ENCODE measurements around the gene TPRKB.
A peak's percentile ranks its signal among the peaks of the same experiment; 100 is the strongest.

Gene TPRKB

GRCh38 chr2:73740767-73741166 is 3.6 kb upstream of the TPRKB start:
- no peak overlapping the region for H3K9ac ChIP-seq (ENCODE audit: low read length)
- no peaks in the 10 kb centered on the region for H4K20me1 ChIP-seq (ENCODE audit: insufficient read depth, low read length)
- no peaks in the 10 kb centered on the region for H3K9me2 ChIP-seq (replicated peaks; ENCODE audit: insufficient read depth, low read length)
- H3K79me2 ChIP-seq (ENCODE audit: low read length): peaks cover 13% of the 10 kb centered on the region
- no peak overlapping the region for H3K27ac ChIP-seq (ENCODE audit: low read length)
- no peaks in the 10 kb centered on the region for H3K9me3 ChIP-seq (replicated peaks; ENCODE audit: insufficient read depth, low read length)
- peaks cover 6% of the 10 kb centered on the region for H3F3A ChIP-seq (ENCODE audit: insufficient read depth, low read length)
- DNase-seq: no peak
- H3K4me3 ChIP-seq (ENCODE audit: low read length): no peak overlapping the region
- no peaks in the 10 kb centered on the region for H3K27me3 ChIP-seq (replicated peaks; ENCODE audit: insufficient read depth, low read length)
- H3K4me1 ChIP-seq (ENCODE audit: low read length): no peaks in the 10 kb centered on the region
- TF ChIP-seq EZH2 (optimal IDR thresholded peaks at IDR 0.05; ENCODE audit: low read depth, low read length): no peak
- TF ChIP-seq, protein P1, sequence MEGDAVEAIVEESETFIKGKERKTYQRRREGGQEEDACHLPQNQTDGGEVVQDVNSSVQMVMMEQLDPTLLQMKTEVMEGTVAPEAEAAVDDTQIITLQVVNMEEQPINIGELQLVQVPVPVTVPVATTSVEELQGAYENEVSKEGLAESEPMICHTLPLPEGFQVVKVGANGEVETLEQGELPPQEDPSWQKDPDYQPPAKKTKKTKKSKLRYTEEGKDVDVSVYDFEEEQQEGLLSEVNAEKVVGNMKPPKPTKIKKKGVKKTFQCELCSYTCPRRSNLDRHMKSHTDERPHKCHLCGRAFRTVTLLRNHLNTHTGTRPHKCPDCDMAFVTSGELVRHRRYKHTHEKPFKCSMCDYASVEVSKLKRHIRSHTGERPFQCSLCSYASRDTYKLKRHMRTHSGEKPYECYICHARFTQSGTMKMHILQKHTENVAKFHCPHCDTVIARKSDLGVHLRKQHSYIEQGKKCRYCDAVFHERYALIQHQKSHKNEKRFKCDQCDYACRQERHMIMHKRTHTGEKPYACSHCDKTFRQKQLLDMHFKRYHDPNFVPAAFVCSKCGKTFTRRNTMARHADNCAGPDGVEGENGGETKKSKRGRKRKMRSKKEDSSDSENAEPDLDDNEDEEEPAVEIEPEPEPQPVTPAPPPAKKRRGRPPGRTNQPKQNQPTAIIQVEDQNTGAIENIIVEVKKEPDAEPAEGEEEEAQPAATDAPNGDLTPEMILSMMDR (IDR thresholded peaks at IDR 0.05; ENCODE audit: low read length): no peak
- no peak for TF ChIP-seq EZH2phosphoT487 (IDR thresholded peaks at IDR 0.05; ENCODE audit: low read length)
- no peaks in the 10 kb centered on the region for H3K36me3 ChIP-seq (replicated peaks; ENCODE audit: insufficient read depth, low read length)
- H2AFZ ChIP-seq (ENCODE audit: low read length): no peak overlapping the region
- no peak overlapping the region for H3K4me2 ChIP-seq (ENCODE audit: low read depth, low read length)

GRCh38 chr2:73739101-73739500 is 2.0 kb upstream of the TPRKB start:
- H3K27ac ChIP-seq (ENCODE audit: low read length): no peak overlapping the region
- H3K27me3 ChIP-seq (replicated peaks; ENCODE audit: insufficient read depth, low read length): no peaks in the 10 kb centered on the region
- no peak overlapping the region for H3K9ac ChIP-seq (ENCODE audit: low read length)
- no peak overlapping the region for H3K4me3 ChIP-seq (ENCODE audit: low read length)
- peaks cover 19% of the 10 kb centered on the region for H3K79me2 ChIP-seq (ENCODE audit: low read length)
- H3K36me3 ChIP-seq (replicated peaks; ENCODE audit: insufficient read depth, low read length): no peaks in the 10 kb centered on the region
- H3K4me2 ChIP-seq (ENCODE audit: low read depth, low read length): no peak overlapping the region
- no peaks in the 10 kb centered on the region for H3K4me1 ChIP-seq (ENCODE audit: low read length)
- H4K20me1 ChIP-seq (ENCODE audit: insufficient read depth, low read length): no peaks in the 10 kb centered on the region
- H3K9me2 ChIP-seq (replicated peaks; ENCODE audit: insufficient read depth, low read length): no peaks in the 10 kb centered on the region
- H3K9me3 ChIP-seq (replicated peaks; ENCODE audit: insufficient read depth, low read length): no peaks in the 10 kb centered on the region
- no peak for DNase-seq
- TF ChIP-seq EZH2 (optimal IDR thresholded peaks at IDR 0.05; ENCODE audit: low read depth, low read length) (no peak), EZH2phosphoT487 (IDR thresholded peaks at IDR 0.05; ENCODE audit: low read length) (no peak)
- no peak overlapping the region for H2AFZ ChIP-seq (ENCODE audit: low read length)
- peaks cover 6% of the 10 kb centered on the region for H3F3A ChIP-seq (ENCODE audit: insufficient read depth, low read length)

GRCh38 chr2:73736378-73736777 is 767 bp downstream of the TPRKB start:
- peaks cover 19% of the 10 kb centered on the region for H3K79me2 ChIP-seq (ENCODE audit: low read length)
- H3K4me3 ChIP-seq (ENCODE audit: low read length): peak overlapping the region; percentile 76
- H3K4me1 ChIP-seq (ENCODE audit: low read length): no peaks in the 10 kb centered on the region
- H3K36me3 ChIP-seq (replicated peaks; ENCODE audit: insufficient read depth, low read length): peaks cover 6% of the 10 kb centered on the region; the same call in 1 of the 2 replicates
- no peak for DNase-seq
- peak overlapping the region; percentile 56 for H3K9ac ChIP-seq (ENCODE audit: low read length)
- H4K20me1 ChIP-seq (ENCODE audit: insufficient read depth, low read length): no peaks in the 10 kb centered on the region
- H3K27ac ChIP-seq (ENCODE audit: low read length): peak overlapping the region; percentile 40; the same call in 1 of the 2 replicates
- no peaks in the 10 kb centered on the region for H3K9me2 ChIP-seq (replicated peaks; ENCODE audit: insufficient read depth, low read length)
- H3F3A ChIP-seq (ENCODE audit: insufficient read depth, low read length): peaks cover 6% of the 10 kb centered on the region
- TF ChIP-seq EZH2 (optimal IDR thresholded peaks at IDR 0.05; ENCODE audit: low read depth, low read length) (no peak), EZH2phosphoT487 (IDR thresholded peaks at IDR 0.05; ENCODE audit: low read length) (no peak)
- TF ChIP-seq, protein P1 (IDR thresholded peaks at IDR 0.05; ENCODE audit: low read length): no peak
- H3K9me3 ChIP-seq (replicated peaks; ENCODE audit: insufficient read depth, low read length): no peaks in the 10 kb centered on the region
- H3K27me3 ChIP-seq (replicated peaks; ENCODE audit: insufficient read depth, low read length): no peaks in the 10 kb centered on the region
- H3K4me2 ChIP-seq (ENCODE audit: low read depth, low read length): peak overlapping the region; percentile 87
- peak overlapping the region; percentile 84 for H2AFZ ChIP-seq (ENCODE audit: low read length)

DNA sequence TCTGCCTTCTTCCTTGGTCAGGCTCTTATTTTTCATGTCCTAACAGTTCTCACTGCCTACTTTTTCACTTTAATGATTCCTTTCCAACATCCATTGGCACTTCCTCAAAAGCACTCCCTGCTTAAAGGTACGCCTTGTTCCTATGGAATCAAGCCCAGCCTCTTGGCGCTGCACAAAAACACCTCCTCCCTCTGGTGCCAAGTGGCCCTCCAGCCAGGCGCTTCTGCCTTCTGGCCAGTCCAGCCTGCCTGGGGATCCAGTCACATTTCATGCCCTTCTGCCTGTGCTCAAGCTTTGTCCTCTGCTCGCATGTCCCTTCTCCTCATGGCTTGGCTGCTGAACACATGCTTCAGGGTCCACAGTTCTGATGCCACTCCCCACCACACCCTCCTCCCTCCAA is 6.3 kb downstream of the TPRKB start:
- peaks cover 11% of the 10 kb centered on the region for H3K36me3 ChIP-seq (replicated peaks; ENCODE audit: insufficient read depth, low read length)

More for the DNA sequence above, 6.3 kb downstream of the TPRKB start:
- TF ChIP-seq, protein P1 (IDR thresholded peaks at IDR 0.05; ENCODE audit: low read length): no peak
- TF ChIP-seq EZH2 (optimal IDR thresholded peaks at IDR 0.05; ENCODE audit: low read depth, low read length): no peak
- no peak for TF ChIP-seq EZH2phosphoT487 (IDR thresholded peaks at IDR 0.05; ENCODE audit: low read length)
- H2AFZ ChIP-seq (ENCODE audit: low read length): no peak overlapping the region
- no peak overlapping the region for H3K4me3 ChIP-seq (ENCODE audit: low read length)
- H3F3A ChIP-seq (ENCODE audit: insufficient read depth, low read length): no peaks in the 10 kb centered on the region
- DNase-seq: no peak
- peaks cover 6% of the 10 kb centered on the region for H3K79me2 ChIP-seq (ENCODE audit: low read length)
- no peaks in the 10 kb centered on the region for H3K9me2 ChIP-seq (replicated peaks; ENCODE audit: insufficient read depth, low read length)
- no peak overlapping the region for H3K4me2 ChIP-seq (ENCODE audit: low read depth, low read length)
- H3K9me3 ChIP-seq (replicated peaks; ENCODE audit: insufficient read depth, low read length): no peaks in the 10 kb centered on the region
- H3K9ac ChIP-seq (ENCODE audit: low read length): no peak overlapping the region
- no peaks in the 10 kb centered on the region for H4K20me1 ChIP-seq (ENCODE audit: insufficient read depth, low read length)
- no peaks in the 10 kb centered on the region for H3K4me1 ChIP-seq (ENCODE audit: low read length)
- H3K27ac ChIP-seq (ENCODE audit: low read length): no peak overlapping the region
- no peaks in the 10 kb centered on the region for H3K27me3 ChIP-seq (replicated peaks; ENCODE audit: insufficient read depth, low read length)
